ENCODE data around the gene ZAP70. TPM values are rescaled to one million over a fixed set of nuclear protein-coding genes. Genes with fewer than 3 reads are reported as not detected.

Gene ZAP70
- total RNA-seq, 2 donors from 2014 or later = 3.4 to 5.3 TPM

- Histone ChIP-seq H3K4me3 (no peak overlapping the region), H3K27ac (no peak overlapping the region), H3K27me3 (replicated peaks; ENCODE audit: insufficient read depth) (no peaks in the 10 kb centered on the region), H3K36me3 (no peaks in the 10 kb centered on the region), H3K4me1 (ENCODE audit: control insufficient read depth in 1 of 2, low read depth in 2 of 2) (no peaks in the 10 kb centered on the region), H3K9me3 (no peaks in the 10 kb centered on the region)
- no peak for DNase-seq (ENCODE audit: low spot score)
- no peak for TF ChIP-seq CTCF (IDR thresholded peaks at IDR 0.05)
- ATAC-seq (ENCODE audit: insufficient number of reproducible peaks, low FRiP score, low read depth) = no peak
Measured at GRCh38 chr2:97739020-97739892, 25.9 kb downstream of the ZAP70 start.

- no peak overlapping the region for H3K4me3 ChIP-seq
- no peak for DNase-seq (ENCODE audit: low spot score)
- no peaks in the 10 kb centered on the region for H3K9me3 ChIP-seq
- no peaks in the 10 kb centered on the region for H3K36me3 ChIP-seq
- no peak for TF ChIP-seq CTCF (IDR thresholded peaks at IDR 0.05)
- ATAC-seq (ENCODE audit: insufficient number of reproducible peaks, low FRiP score, low read depth) = no peak
- no peak overlapping the region for H3K27ac ChIP-seq
- H3K27me3 ChIP-seq (replicated peaks; ENCODE audit: insufficient read depth) = no peaks in the 10 kb centered on the region
- H3K4me1 ChIP-seq (ENCODE audit: control insufficient read depth in 1 of 2, low read depth in 2 of 2) = no peaks in the 10 kb centered on the region
Measured at GRCh38 chr2:97739893-97740245, 26.5 kb downstream of the ZAP70 start.

DNA sequence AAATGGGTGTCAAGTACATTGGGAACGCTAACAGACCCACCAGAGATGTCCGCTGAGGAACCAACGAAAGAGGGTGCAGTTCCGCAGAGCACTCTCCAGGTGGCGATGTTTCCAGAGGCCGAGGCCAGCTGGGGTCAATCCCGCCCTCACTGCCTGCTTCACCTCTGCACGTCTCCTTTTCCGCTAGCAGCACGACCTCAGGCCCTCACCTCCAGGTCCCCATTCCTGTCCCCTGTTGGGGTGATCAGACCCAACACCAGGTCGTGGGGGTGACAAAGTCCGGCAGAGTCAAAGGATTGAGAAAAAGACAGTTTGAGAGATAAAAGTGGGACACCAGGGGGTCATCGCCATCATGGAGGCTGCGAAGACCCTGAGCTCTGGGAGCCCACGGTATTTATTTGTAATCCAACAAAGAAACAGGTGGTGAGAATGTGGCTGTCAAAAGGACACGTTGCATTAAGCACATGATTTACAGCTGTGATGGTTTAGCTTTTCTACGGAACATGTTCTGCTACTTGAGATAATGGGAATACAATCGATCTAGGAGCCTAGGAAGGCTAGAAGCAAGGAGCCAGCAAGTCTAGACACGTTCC lies 27.3 kb downstream of the ZAP70 start:
- Histone ChIP-seq H3K9me3 (no peaks in the 10 kb centered on the region), H3K27me3 (replicated peaks; ENCODE audit: insufficient read depth) (no peaks in the 10 kb centered on the region), H3K4me3 (no peak overlapping the region), H3K27ac (no peak overlapping the region), H3K4me1 (ENCODE audit: control insufficient read depth in 1 of 2, low read depth in 2 of 2) (no peaks in the 10 kb centered on the region), H3K36me3 (no peaks in the 10 kb centered on the region)
- peak; percentile 47 for TF ChIP-seq CTCF (IDR thresholded peaks at IDR 0.05)
- DNase-seq (ENCODE audit: low spot score) = no peak
- ATAC-seq (ENCODE audit: insufficient number of reproducible peaks, low FRiP score, low read depth) = no peak

DNA sequence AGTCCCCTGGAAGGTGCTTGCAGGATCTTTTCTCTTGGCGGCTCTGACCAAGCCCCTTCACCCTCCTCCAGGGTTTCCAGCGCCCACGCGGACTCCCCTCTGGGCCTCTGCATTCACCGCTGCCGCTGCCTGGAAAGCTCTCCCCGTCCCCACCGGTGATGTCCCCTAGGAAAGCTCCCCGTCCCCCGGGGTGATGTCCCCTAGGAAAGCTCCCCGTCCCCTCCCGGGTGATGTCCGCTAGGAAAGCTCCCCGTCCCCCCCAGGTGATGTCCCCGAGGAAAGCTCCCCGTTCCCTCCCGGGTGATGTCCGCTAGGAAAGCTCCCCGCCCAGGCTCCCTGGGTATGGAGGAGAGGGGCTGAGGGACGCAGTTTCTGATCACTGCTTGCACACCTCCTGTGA lies 27.9 kb downstream of the ZAP70 start:
- H3K36me3 ChIP-seq = no peaks in the 10 kb centered on the region
- TF ChIP-seq CTCF (IDR thresholded peaks at IDR 0.05) = no peak
- H3K4me1 ChIP-seq (ENCODE audit: control insufficient read depth in 1 of 2, low read depth in 2 of 2) = no peaks in the 10 kb centered on the region
- H3K27me3 ChIP-seq (replicated peaks; ENCODE audit: insufficient read depth) = no peaks in the 10 kb centered on the region
- no peak for ATAC-seq (ENCODE audit: insufficient number of reproducible peaks, low FRiP score, low read depth)
- no peak overlapping the region for H3K4me3 ChIP-seq
- no peaks in the 10 kb centered on the region for H3K9me3 ChIP-seq
- DNase-seq (ENCODE audit: low spot score) = no peak
- H3K27ac ChIP-seq = no peak overlapping the region

- no peak for DNase-seq (ENCODE audit: low spot score)
- TF ChIP-seq CTCF (IDR thresholded peaks at IDR 0.05) = no peak
- Histone ChIP-seq H3K4me1 (ENCODE audit: control insufficient read depth in 1 of 2, low read depth in 2 of 2) (no peaks in the 10 kb centered on the region), H3K4me3 (no peak overlapping the region), H3K27me3 (replicated peaks; ENCODE audit: insufficient read depth) (no peaks in the 10 kb centered on the region), H3K36me3 (no peaks in the 10 kb centered on the region), H3K27ac (no peak overlapping the region), H3K9me3 (no peaks in the 10 kb centered on the region)
- no peak for ATAC-seq (ENCODE audit: insufficient number of reproducible peaks, low FRiP score, low read depth)
Measured at GRCh38 chr2:97741686-97742085, 28.3 kb downstream of the ZAP70 start.
